Umbilical cord (tissue), 2 donors: ENCODE results near the gene NBR1. TPM values are rescaled to one million over a fixed set of nuclear protein-coding genes. Genes with fewer than 3 reads are reported as not detected.
"Not testable (repeated sequence)": the region's sequence is repeated elsewhere in the genome, so short reads cannot be mapped to it uniquely, and the experiment has no call there.

Source experiments
- DNase-seq: peaks from one replicate; pipeline ENCODE4 v3.0.0-alpha.2; 2015; ENCODE audit warnings: low spot score
- total RNA-seq: library from RNA; depleted of rRNA; stranded (reverse); fragments of >200 nt; gene quantifications from one replicate; pipeline ENCODE4 v1.2.3, GENCODE V29; 2014; ENCODE audit warnings: low replicate concordance; ENCODE audit not compliant: insufficient read depth

NBR1 gene
- total RNA-seq, 1 donor from 2014 or later, result 83.8 TPM

DNA sequence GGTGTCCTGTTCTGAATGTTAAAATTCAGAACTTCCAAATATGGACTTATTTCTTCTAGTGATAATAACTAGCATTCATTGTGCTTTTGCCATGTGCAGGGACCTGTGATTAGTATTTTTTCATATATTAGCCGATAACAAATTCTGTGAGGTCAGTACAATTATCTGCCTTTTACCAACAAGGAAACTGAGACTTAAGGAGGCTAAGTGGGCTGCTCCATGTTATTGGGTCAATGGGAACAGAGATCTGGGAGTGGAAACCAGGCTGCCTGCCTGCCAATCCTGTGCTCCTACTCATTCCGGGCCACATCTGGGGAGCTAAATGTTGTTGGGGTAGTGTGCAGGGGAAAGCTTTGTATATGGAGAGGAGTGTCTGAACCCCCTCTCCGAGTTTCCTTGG is 44.3 kb downstream of the NBR1 start:
- no peak for DNase-seq

DNA sequence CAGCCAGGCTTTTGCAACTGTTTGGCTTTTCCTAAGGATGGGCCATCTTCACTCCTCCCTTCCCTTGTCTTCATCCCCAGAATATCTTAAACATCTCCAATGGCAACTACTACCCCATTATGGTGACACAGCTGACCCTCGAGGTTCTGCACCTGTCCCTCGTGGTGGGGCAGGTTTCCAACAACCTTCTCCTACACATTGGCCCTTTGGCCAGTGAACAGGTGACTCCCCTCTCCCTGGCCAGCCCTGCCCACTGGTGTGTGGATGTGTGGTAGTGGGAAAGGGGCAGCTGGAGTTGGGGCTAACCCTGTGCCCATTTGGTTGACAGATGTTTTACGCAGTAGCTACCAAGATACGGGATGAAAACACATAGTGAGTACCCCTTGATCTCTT is 45.4 kb downstream of the NBR1 start:
- no peak for DNase-seq

DNA sequence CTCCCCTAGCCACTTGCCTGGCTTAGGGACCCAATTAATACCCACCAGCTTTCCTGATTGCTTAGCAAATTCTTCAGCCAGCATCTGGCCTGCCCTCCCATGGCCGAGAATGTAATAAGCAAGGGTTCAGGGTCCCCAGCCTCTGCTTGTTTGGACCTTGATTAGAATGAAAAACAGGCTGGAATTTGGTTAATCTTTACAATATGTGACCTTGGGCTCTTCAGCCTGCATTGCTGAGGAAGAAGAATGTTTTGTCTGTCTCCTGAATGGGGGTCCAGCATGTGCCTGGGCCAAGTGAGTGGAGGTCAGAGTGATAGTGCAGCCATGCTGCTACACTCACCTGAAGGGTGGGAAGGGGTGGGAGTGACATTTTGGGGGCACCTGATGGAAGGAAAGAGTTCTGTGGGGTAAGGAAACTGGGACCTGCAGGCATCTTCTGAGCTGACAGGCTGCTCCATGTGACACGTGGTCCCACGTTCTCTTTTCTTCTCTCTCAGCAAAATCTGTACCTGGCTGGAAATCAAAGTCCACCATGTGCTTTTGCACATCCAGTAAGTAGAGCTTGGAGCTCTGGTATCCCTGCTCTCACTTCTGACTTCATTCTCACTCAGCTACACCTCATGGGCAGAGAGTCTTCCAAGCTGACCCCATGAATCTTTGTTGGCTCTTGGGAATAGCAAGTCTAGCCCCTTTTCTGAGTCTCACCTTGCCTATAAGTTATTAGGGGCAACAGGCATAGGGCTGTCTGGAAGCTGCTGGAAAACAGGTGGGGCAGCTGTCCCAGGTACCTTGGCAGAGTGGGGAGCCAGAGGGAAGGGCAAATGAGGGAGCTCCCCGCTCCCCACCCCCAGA is 46.0 kb downstream of the NBR1 start:
- no peak for DNase-seq

DNA sequence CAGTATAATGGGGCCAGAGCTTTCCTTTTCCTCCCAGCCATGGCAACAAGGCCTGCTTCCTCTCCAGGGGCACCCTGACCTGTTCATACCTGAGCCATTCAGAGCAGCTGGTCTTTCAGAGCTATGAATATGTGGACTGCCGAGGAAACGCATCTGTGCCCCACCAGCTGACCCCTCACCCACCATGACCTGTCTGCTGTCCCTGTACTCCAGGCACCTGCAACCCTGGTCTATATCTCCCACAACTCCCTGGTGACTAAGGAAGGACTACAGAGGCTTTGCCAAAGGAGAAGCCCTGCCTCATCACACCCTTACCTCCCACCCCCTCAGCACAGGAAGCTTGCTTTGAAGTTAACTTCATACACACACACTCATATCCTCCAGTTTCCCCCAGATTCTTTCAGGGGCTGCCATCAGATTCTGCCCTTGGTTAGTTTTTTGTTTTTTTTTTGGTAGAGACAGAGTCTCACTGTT is 46.6 kb downstream of the NBR1 start:
- DNase-seq, result no peak

DNA sequence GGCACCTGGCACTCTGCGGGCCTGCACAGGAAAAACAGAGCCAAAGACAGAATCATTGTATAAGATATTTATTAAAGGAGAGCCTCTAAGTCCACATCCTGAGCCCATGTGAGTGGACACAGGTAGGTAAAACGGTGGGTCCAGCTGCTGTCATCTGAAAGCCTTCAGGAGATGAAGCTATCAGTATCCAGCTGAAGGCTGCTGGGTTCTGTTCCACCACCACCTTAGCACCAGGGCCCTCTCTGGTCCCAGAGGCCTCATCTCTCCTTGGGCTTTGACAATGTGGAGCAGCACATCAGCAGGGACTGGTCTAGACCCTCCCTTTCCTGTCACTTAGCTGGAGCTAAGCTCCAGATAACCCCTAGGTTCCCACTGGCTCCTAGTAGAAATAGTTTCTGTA is 48.0 kb downstream of the NBR1 start:
- DNase-seq, result no peak

DNA sequence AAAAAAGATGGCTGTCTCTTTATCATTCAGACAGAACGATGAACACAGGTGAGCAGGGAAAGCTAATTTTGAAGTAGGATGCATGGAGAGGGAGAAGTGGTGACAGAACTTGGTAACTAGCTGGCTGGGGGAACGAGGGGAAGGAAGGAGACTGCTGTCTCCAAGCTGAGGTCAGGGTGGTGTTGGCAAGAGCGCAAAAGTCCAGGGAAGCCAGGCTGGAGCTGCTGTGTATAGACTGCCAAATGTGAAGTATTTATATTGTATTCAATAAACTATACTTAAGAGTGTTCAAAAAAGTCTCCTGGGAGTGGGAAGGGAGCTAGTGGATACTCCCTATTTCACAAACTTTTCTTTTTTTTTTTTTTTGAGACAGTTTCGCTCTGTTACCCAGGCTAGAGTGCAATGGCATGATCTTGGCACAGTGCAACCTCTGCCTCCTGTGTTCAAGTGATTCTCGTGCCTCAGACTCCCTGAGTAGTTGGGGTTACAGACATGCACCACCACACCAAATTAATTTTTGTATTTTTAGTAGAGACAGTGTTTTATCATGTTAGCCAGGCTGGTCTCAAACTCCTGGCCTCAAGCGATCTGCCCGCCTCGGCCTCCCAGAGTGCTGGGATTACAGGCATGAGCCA is 48.8 kb downstream of the NBR1 start:
- no peak for DNase-seq

DNA sequence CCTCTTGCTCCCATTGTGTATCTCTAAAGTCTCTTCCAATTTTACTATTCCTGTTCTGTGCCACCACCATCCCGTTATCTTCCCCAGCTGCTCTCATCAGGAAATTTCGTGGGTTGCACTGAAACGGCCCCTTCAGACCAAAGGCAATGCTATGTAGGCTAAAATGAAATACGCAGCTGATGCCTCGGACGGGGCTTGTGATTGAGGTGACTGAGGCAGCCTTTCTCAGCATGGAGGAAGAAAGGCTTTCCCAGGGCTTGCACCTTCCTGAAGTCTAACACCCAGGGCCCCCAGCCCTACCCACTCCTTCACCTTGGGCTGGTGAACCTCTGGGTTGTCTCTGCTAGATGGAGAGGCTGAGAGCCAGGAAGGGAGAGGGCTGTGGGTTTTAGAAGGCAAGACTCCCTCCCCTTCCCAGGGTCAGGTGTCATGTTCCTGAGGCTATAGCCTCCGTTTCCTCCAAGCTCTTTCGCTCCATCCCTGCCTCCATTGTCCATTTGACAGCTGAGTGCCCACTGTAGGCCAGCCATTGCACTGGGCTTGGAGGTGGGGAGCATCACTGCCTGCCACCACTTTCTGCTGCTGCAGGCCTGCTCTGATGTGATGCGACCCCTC is 49.6 kb downstream of the NBR1 start:
- DNase-seq, result no peak

DNA sequence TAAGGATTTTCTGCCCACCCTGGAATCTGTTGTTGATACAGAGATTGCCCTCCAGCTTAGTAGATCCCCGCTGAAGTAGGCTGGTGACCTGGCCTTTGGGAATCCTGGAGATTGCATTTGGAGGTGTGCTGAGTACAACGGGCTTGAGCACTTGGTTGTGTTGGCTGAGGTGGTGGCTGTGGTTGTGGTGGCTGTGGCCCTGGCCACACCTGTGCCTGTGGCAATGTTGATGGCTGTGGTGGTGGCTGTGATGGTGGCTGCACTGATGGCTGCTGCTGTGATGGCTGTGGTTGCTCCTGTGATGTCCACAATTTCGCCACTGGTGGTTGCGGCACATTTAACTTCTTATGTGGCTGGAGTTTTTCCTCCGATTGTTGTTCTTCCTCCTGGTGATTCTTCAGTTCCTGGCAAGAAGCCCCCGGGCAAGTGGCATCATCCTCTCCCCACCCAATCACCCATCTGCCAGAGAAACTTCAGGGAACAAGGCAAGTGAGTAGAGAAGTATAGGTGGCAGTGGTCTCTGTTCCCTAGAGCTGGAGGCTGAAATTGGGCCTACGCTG is 53.2 kb downstream of the NBR1 start:
- no peak for DNase-seq

DNA sequence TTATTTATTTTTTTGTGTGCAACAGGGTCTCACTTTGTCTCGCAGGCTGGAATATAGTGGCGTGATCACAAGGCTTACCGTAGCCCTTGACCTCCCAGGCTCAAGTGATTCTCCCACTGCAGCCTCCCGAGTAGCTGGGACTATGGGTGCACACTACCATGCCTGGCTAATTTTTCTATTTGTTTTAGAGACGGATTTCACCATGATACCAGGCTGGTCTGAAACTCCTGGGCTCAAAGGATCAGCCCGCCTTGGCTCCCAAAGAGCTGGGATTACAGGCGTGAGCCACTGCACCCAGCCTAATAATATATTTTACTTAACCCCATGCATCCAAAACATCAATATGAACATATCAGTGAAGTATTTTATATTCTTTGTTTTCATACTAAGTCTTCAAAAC is 55.4 kb downstream of the NBR1 start:
- DNase-seq, result no peak

DNA sequence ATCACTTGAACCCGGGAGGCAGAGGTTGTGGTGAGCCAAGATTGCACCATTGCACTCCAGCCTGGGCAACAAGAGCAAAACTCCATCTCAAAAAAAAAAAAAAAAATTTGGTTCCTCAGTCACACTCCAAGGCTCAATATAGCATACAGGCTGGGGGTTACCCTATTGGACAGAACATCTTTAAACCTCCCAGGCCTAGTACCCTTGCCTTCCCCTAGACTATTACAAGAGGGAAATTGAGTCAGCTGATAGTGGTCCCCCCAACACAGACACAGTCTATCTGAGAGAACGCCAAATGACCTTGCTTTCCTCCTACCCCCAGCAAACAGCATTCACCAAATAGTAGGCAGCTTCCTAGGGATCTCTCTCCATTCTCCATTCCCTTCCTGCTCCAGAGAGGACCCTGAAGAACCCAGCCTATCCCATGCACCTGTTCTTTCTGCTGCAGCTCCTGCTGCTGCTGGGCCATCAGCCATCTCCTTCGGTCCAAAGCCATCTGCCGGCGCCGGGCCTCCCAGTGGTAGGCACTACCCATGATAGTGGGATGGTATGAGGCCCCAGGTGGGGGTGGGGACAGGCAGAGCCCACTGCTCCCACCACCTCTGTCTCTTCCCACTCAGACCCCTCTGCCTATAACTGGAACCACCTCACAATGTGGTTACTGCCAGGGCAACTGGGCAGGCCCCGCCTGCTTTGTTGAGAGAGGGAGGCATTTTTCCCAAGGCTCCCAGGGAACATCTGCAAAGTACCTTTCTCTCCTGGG is 57.2 kb downstream of the NBR1 start, which contains the start of gene CCDC200:
TSS of gene CCDC200 (minus strand) at position 604 of the 763 bp plus-strand sequence. CDS start at position 535, 69 bp downstream.
- DNase-seq, result not testable (repeated sequence)

DNA sequence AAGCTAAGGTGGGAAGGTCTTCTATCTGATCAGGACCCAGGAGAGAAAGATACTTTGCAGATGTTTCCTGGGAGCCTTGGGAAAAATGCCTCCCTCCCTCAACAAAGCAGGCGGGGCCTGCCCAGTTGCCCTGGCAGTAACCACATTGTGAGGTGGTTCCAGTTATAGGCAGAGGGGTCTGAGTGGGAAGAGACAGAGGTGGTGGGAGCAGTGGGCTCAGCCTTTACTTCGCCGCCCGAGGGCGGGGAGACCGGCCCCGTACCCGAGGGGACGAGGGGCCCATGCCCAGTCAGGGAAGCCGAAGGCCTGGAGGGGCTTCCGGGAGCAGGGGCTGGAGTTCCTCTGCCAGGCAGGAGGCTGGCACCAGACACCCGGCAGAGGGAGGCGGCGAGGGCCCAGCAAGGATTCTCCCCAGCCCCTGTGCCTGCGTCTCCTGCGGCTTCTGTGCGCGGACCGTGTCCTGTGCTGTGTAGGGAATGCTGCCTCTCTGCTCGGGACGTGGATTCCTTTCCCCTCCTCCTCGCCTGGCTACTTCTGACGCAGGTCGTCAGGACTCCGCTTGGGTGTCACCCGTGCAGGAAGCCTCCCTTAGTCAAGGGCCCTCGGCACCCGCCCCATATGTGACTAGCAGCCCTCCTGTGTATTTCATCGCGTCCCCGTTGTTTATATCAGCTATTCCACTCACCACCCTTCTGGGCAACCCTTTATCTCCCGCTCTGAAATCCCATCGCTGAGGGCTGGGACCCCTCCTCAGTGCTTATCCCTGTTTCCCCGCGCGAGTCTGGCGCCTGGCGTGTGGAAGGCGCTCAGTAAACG is 60.4 kb downstream of the NBR1 start:
- not testable (repeated sequence) for DNase-seq

DNA sequence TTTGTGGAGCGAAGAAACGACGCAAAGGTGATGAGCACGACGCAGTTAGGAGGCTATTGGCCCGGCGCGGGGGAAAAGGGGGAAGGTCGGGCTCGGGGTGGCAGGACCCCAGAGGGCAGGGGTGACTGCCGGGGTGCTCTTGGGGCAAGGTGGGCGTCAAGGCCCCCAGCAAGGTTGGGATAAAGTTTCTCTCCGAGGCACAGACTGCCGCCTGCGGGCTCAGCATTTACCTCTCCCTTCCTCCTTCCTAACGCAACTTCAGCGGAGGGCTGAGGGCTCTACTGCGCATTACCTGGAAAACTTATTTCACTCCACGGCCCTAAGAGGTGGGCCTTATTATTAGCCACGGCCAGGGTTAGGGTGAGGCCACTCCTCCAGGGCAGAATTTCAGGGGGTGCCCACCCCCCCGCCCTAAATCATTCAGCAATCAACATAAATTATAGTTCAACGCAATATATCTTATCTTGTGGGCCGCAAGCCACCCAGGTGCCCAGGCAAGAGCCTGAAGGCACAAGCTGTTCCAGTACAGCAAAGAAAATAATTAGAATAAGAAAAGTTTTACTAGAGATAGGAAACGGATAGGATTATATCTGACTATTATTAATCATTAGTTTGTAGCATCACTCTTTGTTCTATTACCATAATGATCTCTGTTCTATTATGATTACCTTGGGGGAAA is 61.1 kb downstream of the NBR1 start:
- not testable (repeated sequence) for DNase-seq

DNA sequence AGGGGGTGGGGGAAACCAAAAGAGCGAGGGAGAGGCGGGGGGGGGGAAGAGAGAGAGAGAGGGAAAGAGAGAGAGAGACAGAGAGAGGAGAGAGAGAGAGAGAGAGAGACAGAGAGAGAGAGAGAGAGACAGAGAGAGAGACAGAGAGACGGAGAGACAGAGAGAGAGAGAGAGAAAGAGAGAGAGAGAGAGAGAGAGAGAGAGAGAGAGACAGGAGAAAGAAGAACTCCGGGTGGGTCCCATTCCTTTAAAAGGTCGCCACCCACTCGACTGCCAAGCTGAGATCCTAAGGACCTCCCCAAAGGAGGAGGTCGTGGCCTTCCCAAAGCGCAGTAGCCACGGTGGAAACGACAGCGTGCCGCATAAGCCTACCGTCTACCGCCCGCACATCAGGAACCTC is 62.2 kb downstream of the NBR1 start:
- not testable (repeated sequence) for DNase-seq

DNA sequence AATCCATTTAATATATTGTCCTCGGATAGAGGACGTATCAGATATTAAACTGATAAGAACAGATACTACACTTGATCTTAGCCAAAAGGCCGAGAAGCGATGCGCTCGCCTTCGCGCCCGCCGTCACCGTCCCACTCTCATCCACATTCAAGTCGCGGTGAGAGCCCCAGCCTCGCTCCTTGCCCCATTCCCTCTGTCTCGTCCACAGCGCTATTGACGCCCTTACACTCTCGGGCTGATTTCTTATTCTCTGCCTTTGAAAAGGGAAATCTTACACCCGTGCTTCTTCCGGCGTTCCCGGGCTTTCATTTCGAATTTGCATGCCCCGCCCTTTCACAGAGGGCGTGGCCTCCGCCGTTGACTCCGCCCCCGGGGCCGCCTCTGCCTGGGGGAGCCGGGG is 62.9 kb downstream of the NBR1 start, which contains the start of gene RNU2-1:
TSS of gene RNU2-1 (minus strand) at position 101 of the 400 bp plus-strand sequence.
- not testable (repeated sequence) for DNase-seq

DNA sequence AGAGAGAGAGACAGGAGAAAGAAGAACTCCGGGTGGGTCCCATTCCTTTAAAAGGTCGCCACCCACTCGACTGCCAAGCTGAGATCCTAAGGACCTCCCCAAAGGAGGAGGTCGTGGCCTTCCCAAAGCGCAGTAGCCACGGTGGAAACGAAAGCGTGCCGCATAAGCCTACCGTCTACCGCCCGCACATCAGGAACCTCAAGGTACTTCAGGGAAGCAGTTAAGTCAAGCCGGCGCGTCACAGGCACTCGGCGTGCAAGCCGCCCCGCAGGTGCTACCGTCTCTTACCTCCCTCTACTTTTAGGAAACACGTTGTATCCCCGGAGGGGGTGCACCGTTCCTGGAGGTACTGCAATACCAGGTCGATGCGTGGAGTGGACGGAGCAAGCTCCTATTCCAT is 68.6 kb downstream of the NBR1 start:
- DNase-seq, result not testable (repeated sequence)

DNA sequence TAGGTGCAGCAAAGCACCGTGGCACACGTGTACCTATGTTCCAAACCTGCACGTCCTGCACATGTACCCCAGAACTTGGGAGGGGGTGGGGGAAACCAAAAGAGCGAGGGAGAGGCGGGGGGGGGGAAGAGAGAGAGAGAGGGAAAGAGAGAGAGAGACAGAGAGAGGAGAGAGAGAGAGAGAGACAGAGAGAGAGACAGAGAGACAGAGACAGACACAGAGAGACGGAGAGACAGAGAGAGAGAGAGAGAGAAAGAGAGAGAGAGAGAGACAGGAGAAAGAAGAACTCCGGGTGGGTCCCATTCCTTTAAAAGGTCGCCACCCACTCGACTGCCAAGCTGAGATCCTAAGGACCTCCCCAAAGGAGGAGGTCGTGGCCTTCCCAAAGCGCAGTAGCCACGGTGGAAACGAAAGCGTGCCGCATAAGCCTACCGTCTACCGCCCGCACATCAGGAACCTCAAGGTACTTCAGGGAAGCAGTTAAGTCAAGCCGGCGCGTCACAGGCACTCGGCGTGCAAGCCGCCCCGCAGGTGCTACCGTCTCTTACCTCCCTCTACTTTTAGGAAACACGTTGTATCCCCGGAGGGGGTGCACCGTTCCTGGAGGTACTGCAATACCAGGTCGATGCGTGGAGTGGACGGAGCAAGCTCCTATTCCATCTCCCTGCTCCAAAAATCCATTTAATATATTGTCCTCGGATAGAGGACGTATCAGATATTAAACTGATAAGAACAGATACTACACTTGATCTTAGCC is 69.8 kb downstream of the NBR1 start:
- DNase-seq, result not testable (repeated sequence)

DNA sequence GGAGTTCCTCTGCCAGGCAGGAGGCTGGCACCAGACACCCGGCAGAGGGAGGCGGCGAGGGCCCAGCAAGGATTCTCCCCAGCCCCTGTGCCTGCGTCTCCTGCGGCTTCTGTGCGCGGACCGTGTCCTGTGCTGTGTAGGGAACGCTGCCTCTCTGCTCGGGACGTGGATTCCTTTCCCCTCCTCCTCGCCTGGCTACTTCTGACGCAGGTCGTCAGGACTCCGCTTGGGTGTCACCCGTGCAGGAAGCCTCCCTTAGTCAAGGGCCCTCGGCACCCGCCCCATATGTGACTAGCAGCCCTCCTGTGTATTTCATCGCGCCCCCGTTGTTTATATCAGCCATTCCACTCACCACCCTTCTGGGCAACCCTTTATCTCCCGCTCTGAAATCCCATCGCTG is 75.4 kb downstream of the NBR1 start:
- not testable (repeated sequence) for DNase-seq
